DMS114 treated with DMSO at 0.1 percent for 48 hours (cell line): ENCODE results near the gene SMC3.

ENCODE experiments used
- DNase-seq: peaks from one replicate; lab custom pipeline; 2025; ENCODE audit not compliant: unreplicated experiment; lab: John Stamatoyannopoulos, UW

SMC3 gene

GRCh38 chr10:110643035-110643652, 75.6 kb downstream of the SMC3 start:
- no peak for DNase-seq

- DNase-seq, result peak; percentile 33
These were observed 76.4 kb downstream of the SMC3 start, which contains the start of gene RBM20 for GRCh38 chr10:110643653-110644597. TSS of gene RBM20 (plus strand) at chr10:110644336. CDS start at chr10:110644455, 119 bp downstream.

GRCh38 chr10:110644598-110645462, 77.3 kb downstream of the SMC3 start:
- no peak for DNase-seq

- DNase-seq, result no peak
These were observed 79.1 kb downstream of the SMC3 start for GRCh38 chr10:110646417-110647135.

GRCh38 chr10:110647136-110647430, 79.6 kb downstream of the SMC3 start:
- DNase-seq, result no peak

- no peak for DNase-seq
These were observed 81.3 kb downstream of the SMC3 start for GRCh38 chr10:110648692-110649346.

GRCh38 chr10:110649347-110650264, 82.1 kb downstream of the SMC3 start:
- no peak for DNase-seq

GRCh38 chr10:110650265-110650668, 82.8 kb downstream of the SMC3 start:
- DNase-seq, result no peak

- DNase-seq, result no peak
These were observed 83.8 kb downstream of the SMC3 start for GRCh38 chr10:110651044-110651958.

GRCh38 chr10:110652475-110653118, 85.1 kb downstream of the SMC3 start:
- no peak for DNase-seq
